GM18505 (cell line): ENCODE results near the gene CRISP1.
A peak's percentile ranks its signal among the peaks of the same experiment; 100 is the strongest.

Source experiments
- ATAC-seq: cut with Tn5 transposase; IDR thresholded peaks from one replicate; pipeline ENCODE4 v1.9.1; 2021; ENCODE audit not compliant: unreplicated experiment
- POLR2A ChIP-seq: IDR thresholded peaks from 4 replicates; pipeline ENCODE4 v1.6.1; 2011; ENCODE audit warnings: borderline replicate concordance; ENCODE audit not compliant: insufficient read depth, insufficient read length; ENCODE audit errors: extremely low read depth

CRISP1 gene

GRCh38 chr6:49856282-49856681 lies 10.1 kb downstream of the CRISP1 start:
- TF ChIP-seq POLR2A, result no peak
- no peak for ATAC-seq

GRCh38 chr6:49855221-49855620 lies 11.1 kb downstream of the CRISP1 start:
- ATAC-seq, result no peak
- no peak for TF ChIP-seq POLR2A

DNA sequence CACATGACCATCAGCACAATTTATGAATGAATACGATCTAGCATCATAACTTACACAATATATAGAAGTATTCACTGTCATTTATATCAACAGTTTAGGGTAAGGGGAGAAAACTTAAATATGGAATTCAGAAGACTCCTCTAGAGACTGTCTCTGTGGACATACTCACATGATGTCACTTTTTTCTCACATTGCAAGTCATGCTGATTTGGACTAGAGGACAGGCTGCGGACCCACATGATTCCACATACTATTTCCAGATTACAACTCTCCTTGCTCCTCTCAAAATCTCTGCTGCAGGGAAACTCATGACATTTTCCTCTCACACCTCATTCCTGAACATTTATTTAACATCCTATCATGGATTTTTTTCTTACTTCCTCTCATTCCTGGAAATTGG lies 13.4 kb downstream of the CRISP1 start:
- no peak for TF ChIP-seq POLR2A
- no peak for ATAC-seq

DNA sequence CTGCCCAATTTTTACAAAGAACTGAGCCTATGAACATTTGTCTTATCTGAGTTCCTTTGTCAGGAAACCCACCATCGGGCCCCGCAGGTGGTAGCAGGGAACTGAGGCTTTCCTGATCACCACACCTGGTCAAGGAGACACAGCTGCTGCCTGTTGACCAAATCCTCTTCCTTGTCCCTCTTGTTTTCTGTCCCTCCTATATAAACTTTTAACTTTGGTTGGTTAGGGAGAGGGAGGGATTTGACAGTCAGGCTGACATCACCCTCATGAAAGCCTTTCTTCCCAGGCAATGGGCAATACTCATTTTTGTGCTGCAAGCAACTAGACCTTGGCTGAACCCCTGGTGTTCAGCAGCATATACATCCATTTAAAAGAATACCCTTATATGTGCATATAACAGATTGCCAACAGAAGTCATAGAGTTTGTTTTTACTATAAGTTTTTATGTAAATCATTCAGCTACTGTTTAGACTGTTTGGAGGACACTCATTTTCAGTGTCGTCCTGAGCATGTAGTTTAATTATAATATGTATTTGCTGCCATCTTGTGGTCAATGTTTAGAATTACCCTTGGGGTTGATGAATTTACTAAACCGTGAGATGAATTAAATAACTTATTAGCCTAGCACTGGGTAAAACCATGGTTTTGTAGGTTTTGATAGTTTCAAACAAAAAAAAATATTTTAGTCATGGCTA lies 17.0 kb downstream of the CRISP1 start:
- TF ChIP-seq POLR2A, result no peak

DNA sequence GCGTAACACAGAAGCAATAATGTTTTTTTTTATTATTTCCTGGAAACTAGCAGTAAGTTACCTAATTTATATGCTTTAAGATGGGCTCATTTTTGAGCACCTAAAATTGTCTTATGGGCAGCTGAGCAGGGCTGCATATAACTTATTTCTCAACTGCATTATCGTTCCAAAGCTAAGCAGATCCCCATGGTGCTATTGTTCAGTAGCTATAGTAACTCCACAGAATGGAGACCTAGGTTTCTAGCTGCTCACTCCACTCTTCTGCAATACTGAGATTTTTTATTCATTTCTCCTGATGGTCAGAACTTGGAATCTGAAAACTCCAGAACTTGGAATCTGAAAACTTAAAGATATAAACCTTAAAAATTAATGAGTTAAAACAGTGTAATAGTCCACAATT lies 18.7 kb downstream of the CRISP1 start:
- no peak for ATAC-seq

More for the DNA sequence above, 17.0 kb downstream of the CRISP1 start:
- ATAC-seq, result peak; percentile 81

GRCh38 chr6:49847014-49847413 lies 19.3 kb downstream of the CRISP1 start:
- TF ChIP-seq POLR2A, result no peak
- ATAC-seq, result no peak

More for the DNA sequence above, 18.7 kb downstream of the CRISP1 start:
- no peak for TF ChIP-seq POLR2A

GRCh38 chr6:49841424-49841823 lies 24.9 kb downstream of the CRISP1 start:
- no peak for TF ChIP-seq POLR2A
- no peak for ATAC-seq

- TF ChIP-seq POLR2A, result no peak
Measured at GRCh38 chr6:49839957-49840356, 26.4 kb downstream of the CRISP1 start.

DNA sequence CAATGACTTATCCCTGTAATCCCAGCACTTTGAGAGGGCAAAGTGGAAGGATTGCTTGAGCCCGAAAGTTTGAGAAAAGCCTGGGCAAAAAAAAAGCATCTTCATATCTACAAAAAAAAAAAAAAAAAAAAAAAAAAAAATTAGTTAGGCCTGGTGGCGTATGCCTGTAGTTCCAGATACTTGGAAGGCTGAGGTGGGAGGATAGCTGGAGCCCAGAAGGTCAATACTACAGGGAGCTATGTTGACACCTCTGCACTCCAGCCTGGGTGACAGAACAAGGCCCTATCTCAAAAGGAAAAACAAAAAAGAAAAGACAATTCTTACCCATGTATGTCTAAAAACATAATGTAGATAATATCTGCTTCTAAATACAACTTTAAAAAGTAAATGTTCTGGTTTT lies 27.2 kb downstream of the CRISP1 start:
- no peak for TF ChIP-seq POLR2A
- no peak for ATAC-seq

More at GRCh38 chr6:49839957-49840356, 26.4 kb downstream of the CRISP1 start:
- no peak for ATAC-seq

DNA sequence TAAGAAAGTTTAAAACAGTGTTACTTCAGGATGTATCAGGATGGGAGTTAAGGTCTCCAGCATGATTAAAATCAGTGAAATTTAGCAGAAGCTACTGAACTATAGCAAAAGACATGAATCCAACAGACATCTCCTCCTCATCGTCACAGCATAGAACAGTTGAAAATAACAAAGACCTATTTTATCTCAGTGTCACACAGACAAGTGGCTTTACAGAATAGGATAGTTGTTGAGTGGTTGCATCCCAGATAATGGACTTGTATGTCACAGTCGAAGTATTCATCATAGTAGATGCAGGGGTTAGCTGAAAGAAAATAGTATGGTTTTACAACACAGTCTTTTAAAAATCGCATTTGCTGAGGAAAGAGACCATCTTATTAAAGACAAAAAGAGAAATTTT lies 31.2 kb downstream of the CRISP1 start:
- TF ChIP-seq POLR2A, result no peak
- no peak for ATAC-seq

GRCh38 chr6:49833386-49833785 lies 32.9 kb downstream of the CRISP1 start:
- ATAC-seq, result no peak
- no peak for TF ChIP-seq POLR2A

DNA sequence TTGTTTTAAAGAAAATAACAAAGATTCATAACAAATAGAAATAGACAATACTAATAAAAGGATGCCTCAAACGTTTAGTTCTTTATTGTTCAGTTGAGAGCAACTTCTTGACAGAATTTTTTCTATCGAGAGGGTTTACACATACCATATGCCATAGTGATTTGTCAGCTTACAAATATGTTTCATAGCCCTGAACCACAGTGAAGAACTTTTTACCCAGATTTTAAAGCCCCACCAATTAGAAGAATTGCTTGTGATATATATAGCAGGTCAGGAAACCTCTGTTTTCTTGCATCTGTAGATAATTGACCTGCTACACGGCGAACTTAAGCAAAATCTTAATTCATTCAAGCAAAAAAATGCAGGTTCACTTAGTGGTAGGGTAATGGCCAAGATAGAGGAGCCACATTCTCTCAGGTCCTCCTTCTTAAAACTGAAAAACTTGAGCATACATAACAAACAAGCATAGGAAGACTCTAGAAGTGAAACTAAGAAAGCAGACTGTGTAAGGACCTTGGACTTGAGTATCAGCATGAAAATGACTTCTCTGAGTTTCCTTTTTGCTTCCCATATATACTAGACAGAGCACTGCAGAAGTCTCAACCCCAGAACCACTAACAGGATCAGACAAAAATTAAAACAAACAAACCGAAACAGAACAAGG lies 39.5 kb downstream of the CRISP1 start:
- ATAC-seq, result peak; percentile 97
- no peak for TF ChIP-seq POLR2A

- TF ChIP-seq POLR2A, result no peak
- no peak for ATAC-seq
Measured at GRCh38 chr6:49815166-49815565, 51.2 kb downstream of the CRISP1 start.

DNA sequence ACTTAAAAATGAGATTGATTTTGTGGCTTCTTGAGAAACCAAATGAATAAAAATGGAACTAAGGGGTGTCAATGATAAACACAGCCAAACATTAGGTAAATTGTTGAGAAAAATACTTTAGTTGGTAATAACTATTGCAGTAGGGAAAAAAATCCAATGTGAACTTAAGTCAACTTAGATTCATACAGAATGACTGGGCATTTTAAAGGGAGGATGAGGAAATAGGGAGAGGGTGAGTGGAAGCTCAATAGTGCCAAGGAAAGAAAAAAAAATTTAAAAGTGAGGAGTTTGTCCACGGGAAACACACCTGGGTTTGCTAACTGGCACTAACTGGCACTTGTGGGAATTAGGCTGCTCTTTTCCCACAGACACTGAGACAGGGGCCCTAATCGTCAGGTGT lies 53.1 kb downstream of the CRISP1 start:
- no peak for TF ChIP-seq POLR2A
- no peak for ATAC-seq
